Measurements from ENCODE around the gene C1orf21.

The C1orf21 gene

GRCh38 chr1:184629266-184629665 lies 242.4 kb downstream of the C1orf21 start:
- no peak for DNase-seq (ENCODE audit: low spot score)

DNA sequence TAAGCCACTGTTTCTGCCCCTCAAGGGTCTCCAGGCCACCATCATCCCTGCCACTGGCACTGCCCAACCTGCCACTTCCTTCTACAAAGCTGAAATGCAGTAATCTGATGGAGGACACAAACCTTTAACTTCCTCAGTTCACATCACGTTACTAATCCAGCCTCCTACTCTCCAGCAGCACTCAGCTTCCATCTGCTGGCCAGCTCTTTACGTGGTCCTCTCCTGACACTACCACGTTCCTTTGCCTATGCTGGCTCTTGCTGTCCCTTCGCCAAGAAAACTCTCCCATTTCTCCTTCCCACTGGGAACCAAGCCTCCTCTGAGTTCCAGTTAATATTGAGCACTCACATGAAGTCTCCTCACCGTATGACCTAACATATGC lies 243.8 kb downstream of the C1orf21 start:
- no peak for DNase-seq (ENCODE audit: low spot score)

DNA sequence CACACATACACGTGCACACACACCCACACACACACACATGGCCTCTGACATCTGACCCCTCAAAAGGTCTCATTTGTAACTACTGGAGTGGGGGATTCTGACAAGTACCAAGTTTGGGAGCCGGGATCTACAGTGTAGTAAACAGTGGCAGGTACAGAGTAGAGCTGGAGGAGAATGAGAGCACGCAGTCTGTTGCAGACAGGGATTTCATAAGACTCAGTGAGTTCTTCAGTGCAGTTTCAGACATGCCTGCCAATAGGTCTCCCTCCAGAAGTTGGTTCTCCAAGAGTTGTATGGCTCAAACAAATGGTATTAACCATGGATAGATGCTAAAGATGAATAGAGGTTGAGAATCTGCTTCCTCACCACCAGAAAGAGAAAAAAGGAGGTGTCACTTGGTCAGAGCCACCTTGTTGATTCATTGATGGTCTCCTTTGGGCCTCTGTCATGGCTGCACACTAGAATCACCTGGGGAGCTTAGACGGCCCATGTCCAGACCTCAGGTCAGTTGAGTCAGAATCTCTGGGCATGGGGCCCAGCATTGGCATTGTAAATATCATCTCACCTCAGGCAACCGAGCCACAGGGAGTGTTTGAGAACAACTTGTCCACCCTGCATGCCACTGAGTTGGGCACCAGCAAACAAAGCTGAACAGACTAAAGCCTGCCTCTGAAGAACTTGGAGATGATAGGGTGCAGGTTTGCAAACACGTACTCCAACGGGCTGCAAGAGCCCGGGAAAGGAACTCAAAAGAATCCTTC lies 245.8 kb downstream of the C1orf21 start:
- DNase-seq (ENCODE audit: low spot score) = no peak

- no peak for DNase-seq (ENCODE audit: low spot score)
Observed at GRCh38 chr1:184633785-184634184, 247.0 kb downstream of the C1orf21 start.

DNA sequence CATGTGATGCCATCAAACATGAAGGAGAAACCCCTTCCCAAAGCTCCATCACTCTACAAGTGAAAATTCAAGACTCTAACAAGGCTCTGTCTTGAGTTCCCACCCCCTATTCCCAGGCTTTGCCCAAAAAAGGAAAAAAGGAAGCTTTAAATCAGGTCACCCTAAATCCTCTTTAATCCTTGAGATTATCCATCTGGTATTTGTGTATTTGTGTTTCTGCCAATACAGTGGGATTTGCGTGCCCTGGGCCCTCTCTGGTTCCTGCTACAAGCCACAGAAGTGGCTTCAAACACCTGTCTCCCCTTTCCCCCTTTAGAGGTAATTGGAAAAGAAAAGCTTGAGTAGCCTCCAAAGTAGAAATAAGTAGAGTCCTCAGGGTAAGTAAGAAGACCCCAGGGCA lies 247.5 kb downstream of the C1orf21 start:
- no peak for DNase-seq (ENCODE audit: low spot score)

- DNase-seq (ENCODE audit: low spot score) = no peak
Observed at GRCh38 chr1:184635347-184635979, 248.6 kb downstream of the C1orf21 start.

- no peak for DNase-seq (ENCODE audit: low spot score)
Observed at GRCh38 chr1:184635980-184636431, 249.2 kb downstream of the C1orf21 start.

DNA sequence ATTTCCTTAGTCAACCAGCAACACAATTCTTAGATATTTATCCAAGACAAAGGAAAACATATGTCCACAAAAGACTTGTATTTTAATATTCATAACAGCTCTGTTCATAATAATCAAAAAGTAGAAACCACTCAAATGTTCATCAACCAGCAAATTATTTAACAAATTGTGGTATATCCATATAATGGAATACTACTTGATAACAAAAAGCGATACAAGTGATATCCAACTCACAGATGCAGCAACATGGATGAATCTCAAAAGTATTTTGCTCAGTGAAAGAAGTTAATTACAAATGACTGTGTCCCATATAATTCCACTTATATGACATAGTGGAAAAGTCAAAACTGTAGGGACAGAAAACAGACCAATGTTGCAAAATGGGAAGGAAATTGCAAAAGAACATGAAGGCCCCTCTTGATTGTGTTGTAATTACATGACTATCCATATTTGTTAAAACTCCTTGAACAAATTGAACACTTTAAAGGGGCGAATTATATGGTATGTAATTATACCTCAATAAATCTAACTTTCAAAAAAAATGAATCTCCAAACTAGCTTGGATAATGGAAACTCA lies 250.9 kb downstream of the C1orf21 start:
- DNase-seq (ENCODE audit: low spot score) = no peak

DNA sequence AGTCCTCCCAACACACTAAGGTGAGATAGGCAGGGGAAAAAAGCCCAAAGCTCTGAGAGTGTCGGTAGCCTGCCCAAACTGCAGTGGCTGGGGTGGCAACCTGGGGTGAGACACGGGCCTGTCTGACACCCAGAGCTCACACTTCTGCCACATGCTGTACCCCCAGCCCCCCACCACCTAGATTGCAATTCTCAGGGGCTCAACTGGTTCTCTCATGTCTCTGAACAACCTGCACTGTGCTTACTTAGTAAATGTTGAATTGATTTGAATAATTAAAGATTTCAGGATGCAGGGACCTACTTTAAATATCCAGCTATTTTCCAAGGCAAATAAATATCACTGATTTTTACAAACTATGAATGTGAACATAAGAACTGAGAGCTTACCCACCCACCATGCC lies 252.4 kb downstream of the C1orf21 start:
- no peak for DNase-seq (ENCODE audit: low spot score)

DNA sequence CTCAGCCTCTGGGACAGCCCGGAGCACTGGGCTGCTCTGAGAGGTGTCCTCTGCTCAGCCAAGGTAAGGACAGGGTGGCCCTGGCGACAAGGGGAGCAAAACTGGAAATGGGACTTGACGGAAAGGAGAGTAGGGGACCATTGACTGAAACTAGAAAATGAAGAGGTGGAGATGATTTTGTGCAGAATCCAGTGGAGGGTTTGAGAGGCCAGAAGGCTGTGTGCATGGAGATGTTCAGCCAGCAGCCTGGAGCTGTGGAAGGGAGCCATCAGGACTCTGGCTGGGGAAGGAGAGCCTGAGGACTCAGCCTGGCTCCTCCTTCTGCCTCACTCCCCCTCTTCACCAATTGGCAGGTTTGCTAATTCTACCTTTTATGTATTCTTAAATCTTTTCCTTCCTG lies 253.7 kb downstream of the C1orf21 start:
- DNase-seq (ENCODE audit: low spot score) = no peak

GRCh38 chr1:184641894-184642293 lies 255.1 kb downstream of the C1orf21 start:
- no peak for DNase-seq (ENCODE audit: low spot score)

DNA sequence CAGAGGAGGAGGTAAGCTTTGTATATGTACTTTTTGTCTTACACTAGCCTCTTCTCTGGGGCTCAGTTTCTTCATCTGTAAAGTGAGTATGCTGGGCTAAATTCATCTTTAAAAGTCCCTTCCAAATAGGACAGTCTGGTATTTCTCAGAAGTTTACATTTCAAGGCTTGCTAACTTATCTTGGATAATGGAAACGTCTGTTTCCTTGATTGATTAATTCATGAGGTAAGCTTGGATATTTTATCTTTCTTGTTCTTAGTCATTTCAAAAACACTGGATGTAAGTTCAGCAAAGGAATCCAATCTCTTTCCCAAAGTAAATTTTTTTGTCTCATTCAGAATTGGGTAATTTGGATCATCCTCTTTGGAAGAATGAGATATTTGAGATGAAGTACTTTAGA lies 256.8 kb downstream of the C1orf21 start:
- no peak for DNase-seq (ENCODE audit: low spot score)

DNA sequence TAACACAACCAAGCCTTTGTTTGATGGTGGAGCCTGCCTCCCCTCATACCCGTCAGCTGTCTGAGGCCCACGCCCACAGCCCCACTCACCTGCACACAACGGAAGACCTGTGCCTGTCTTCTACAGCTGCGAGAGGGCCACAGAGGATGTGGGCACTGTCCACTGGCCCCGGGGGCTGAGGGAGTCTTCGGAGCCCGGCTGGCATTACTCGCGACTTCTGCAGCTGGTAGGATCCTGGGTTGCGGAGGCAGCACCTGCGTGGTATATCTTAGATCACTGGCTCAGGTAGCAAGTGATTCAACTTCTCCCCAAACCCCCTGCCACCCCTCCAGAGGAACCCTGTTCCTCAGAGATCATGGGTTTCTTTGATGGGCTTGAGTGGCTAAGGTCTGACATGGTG lies 257.9 kb downstream of the C1orf21 start:
- DNase-seq (ENCODE audit: low spot score) = no peak

DNA sequence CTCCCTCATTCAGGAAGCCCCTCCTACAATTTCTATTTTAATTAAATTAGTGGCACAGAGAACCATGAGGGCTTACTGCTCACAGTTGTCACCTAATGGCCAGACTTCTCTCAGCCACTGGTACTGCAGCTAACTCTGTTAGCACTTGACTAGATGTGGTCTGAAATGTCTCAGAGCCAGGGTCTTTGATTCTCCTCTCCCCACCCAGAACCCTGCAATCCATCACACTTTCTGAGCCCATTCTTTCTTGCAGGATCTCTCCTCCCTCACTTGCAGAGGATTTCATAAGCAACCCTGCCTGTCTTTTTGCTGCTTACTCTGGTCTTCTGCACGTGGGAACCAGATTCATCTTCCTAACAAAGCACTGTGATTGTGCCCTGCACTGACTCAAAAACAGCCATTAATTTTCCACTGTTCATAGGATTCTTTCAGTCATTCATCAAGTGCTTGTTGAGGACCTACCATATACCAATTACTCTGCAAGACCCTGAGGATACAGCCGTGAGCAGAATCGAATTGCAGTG lies 259.4 kb downstream of the C1orf21 start:
- no peak for DNase-seq (ENCODE audit: low spot score)

DNA sequence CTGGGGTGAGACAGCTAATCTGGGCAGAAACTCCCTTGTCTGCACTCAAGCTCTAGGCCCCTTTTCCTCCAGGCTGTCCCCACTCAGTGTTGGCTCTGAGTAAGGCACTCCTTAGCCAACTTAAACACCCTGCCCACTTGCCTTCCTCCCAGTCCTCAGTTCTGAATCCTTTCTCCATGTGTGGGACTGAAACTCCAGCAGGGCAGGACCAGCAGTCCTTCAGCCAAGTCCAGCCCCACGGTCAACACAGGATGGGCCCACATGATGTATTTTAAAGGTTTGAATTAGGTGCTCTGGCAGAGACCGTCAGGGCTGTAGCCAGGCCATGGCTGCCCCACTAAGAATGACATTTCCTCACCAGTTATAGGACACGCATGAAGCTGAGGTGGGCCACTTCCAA lies 260.0 kb downstream of the C1orf21 start:
- DNase-seq (ENCODE audit: low spot score) = no peak

DNA sequence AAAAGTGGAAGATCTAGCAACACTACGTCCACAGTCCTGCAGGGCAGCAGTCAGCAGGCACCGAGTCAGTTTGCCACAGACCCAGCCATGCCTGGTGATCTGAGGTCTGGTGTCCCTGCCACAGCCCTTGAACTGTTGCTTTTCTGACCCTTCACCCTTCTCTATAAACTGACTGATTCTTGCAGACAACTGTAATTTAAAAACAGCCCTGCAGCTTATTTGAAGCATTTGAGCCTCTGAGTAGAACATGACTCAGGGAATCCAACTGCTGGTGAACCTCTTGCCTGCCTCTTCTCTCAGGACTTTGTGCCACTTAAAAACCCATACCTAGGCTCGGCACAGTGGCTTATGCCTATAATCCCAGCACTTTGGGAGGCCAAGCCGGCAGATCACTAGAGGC lies 260.6 kb downstream of the C1orf21 start:
- no peak for DNase-seq (ENCODE audit: low spot score)

DNA sequence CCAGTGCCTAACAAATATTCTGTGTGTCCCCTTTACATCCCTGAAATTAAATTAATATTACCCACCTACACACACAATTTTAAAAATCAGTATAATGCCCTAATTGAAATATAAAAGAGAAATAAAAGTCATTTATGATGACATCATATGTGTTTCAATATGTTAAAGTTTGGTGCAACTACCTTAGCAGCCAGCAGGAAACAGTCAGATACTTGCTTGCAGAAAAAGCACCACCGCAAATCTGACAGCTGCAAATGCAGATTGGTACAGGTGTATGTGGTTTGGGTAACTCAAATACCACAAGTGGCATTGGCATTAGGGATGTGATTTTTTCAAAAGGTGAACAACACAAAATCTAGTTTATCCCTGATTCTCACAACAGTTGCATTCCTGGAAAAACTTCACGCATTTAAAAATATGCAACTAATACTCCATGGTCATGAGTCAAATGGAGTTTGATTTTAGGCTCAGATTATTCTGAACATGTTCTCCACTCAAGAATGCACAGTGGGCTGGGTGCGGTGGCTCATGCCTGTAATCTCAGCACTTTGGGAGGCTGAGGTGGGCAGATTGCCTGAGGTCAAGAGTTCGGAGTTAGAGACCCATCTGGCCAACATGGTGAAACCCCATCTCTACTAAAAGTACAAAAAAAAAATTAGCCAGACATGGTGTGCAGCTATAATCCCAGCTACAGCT lies 261.5 kb downstream of the C1orf21 start:
- DNase-seq (ENCODE audit: low spot score) = no peak

DNA sequence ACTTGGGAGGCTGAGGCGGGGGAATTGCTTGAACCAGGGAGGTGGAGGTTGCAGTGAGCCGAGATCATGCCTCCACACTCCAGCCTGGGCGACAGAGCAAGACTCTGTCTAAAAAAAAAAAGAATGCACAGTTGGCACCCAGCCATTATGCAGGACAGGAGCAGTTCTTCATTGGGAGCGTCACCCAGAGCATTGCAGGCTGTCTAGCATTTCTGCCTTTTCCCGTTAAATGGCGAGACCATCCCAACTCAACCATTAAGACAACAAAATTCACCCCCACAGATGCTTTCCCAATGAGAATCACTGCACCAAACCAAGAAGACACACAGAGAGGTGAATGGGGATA lies 262.0 kb downstream of the C1orf21 start:
- no peak for DNase-seq (ENCODE audit: low spot score)

DNA sequence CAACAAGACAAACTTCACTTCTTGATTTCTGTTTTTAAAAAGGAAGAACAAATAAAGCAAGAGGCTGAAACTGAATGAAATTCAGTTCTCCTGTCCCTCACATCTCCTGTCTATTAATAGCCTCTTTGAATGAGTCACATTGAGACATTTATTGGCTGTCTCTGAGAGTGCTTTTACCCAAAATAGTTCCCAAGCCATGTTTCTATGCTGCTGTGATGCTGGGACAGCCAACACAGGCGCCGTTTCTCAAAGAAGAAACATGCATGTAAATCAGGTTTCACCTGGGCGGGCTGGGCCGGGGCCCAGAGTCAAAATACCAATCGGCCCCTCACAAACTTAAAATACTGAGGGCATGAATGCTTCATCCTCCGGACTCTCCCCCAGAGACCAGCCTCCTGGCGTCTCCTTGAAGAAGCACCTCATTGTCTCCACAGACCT lies 262.6 kb downstream of the C1orf21 start:
- DNase-seq (ENCODE audit: low spot score) = peak; percentile 60

- no peak for DNase-seq (ENCODE audit: low spot score)
Observed at GRCh38 chr1:184650177-184650866, 263.5 kb downstream of the C1orf21 start.

GRCh38 chr1:184655185-184655584 lies 268.4 kb downstream of the C1orf21 start:
- no peak for DNase-seq (ENCODE audit: low spot score)

- DNase-seq (ENCODE audit: low spot score) = no peak
Observed at GRCh38 chr1:184656221-184656620, 269.4 kb downstream of the C1orf21 start.

Measured in AG08396 (cell line).